GM12892 (cell line): ENCODE results near the gene ITSN1.
"Not testable (repeated sequence)": the region's sequence is repeated elsewhere in the genome, so short reads cannot be mapped to it uniquely, and the experiment has no call there.

ENCODE experiments used
- POLR2A ChIP-seq: IDR thresholded peaks from 2 replicates; pipeline ENCODE4 v1.6.1; 2011; ENCODE audit warnings: low read depth, low read length, control low read depth
- POLR2AphosphoS5 ChIP-seq: IDR thresholded peaks from 2 replicates; pipeline ENCODE4 v1.6.1; 2011; ENCODE audit warnings: low read depth, low read length, control low read depth
- TAF1 ChIP-seq: IDR thresholded peaks from 2 replicates; pipeline ENCODE4 v1.6.1; 2011; ENCODE audit warnings: low read depth, mild to moderate bottlenecking, control low read depth, low read length, borderline replicate concordance

DNA sequence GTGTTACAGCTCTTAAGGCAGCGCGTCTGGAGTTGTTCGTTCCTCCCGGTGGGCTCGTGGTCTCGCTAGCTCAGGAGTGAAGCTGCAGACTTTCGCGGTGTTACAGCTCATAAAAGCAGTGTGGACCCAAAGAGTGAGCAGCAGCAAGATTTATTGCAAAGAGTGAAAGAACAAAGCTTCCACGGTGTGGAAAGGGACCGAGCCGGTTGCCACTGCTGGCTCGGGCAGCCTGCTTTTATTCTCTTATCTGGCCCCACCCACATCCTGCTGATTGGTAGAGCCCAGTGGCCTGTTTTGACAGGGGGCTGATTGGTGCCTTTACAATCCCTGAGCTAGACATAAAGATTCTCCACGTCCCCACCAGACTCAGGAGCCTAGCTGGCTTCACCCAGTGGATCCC lies 225.6 kb downstream of the ITSN1 start:
- not testable (repeated sequence) for TF ChIP-seq POLR2A, POLR2AphosphoS5, TAF1
